ENCODE measurements around the gene MYORG.

The MYORG gene

GRCh38 chr9:34384368-34385165, 7.9 kb upstream of the MYORG start:
- no peak for DNase-seq

GRCh38 chr9:34383904-34384303, 7.2 kb upstream of the MYORG start:
- DNase-seq, result no peak

GRCh38 chr9:34382879-34383278, 6.2 kb upstream of the MYORG start:
- no peak for DNase-seq

- DNase-seq, result no peak
These were observed 5.4 kb upstream of the MYORG start for GRCh38 chr9:34382054-34382453.

GRCh38 chr9:34381323-34381722, 4.6 kb upstream of the MYORG start:
- DNase-seq, result no peak

GRCh38 chr9:34380511-34381315, 4.0 kb upstream of the MYORG start:
- DNase-seq, result peak; percentile 65 to 81

- no peak for DNase-seq
These were observed 3.4 kb upstream of the MYORG start for GRCh38 chr9:34380034-34380510.

GRCh38 chr9:34379334-34380033, 2.8 kb upstream of the MYORG start:
- peak; percentile 83 to 88 for DNase-seq

- DNase-seq, result no peak
These were observed 1.8 kb upstream of the MYORG start for GRCh38 chr9:34378376-34379060.

- no peak for DNase-seq
These were observed 677 bp upstream of the MYORG start for GRCh38 chr9:34377404-34377746.

- DNase-seq, result peak; percentile 23 to 28
These were observed 650 bp downstream of the MYORG start for GRCh38 chr9:34375901-34376595.

GRCh38 chr9:34374905-34375552, 1.7 kb downstream of the MYORG start:
- no peak for DNase-seq

GRCh38 chr9:34374339-34374738, 2.4 kb downstream of the MYORG start:
- no peak for DNase-seq

- no peak for DNase-seq
These were observed 2.9 kb downstream of the MYORG start for GRCh38 chr9:34373749-34374148.

GRCh38 chr9:34372467-34373011, 4.2 kb downstream of the MYORG start:
- no peak for DNase-seq

GRCh38 chr9:34371886-34372466, 4.7 kb downstream of the MYORG start:
- no peak for DNase-seq

- no peak for DNase-seq
These were observed 5.5 kb downstream of the MYORG start for GRCh38 chr9:34370970-34371880.

GRCh38 chr9:34370335-34370969, 6.2 kb downstream of the MYORG start:
- DNase-seq, result no peak

GRCh38 chr9:34369636-34370035, 7.1 kb downstream of the MYORG start:
- DNase-seq, result no peak

Measured in stimulated activated CD4-positive, alpha-beta T cell treated with anti-CD3 and anti-CD28 coated beads, Interleukin-4, amount 100 ng/mL, for 4 hours (primary cell).